Fibroblast of lung (primary cell): ENCODE measurements around the gene CHP2. TPM values are rescaled to one million over a fixed set of nuclear protein-coding genes. Genes with fewer than 3 reads are reported as not detected.

ENCODE experiments used
- DNase-seq, 2 donors: peaks; one replicate each; pipeline versions ENCODE4 v3.0.0 to v3.0.0-alpha.2; 2010; ENCODE audit warnings: low read depth in 2 of 2
- H2AFZ ChIP-seq: 2 replicates; pipeline ENCODE4 v1.5.1; 2012; ENCODE audit warnings: low read length, control low read depth, inconsistent platforms
- H3K27ac ChIP-seq: 2 replicates; pipeline ENCODE4 v1.5.1; 2011; ENCODE audit warnings: low read length, control low read depth; ENCODE audit not compliant: insufficient read depth
- H3K27me3 ChIP-seq: 2 replicates; pipeline ENCODE4 v1.5.1; 2011; ENCODE audit warnings: mild to moderate bottlenecking, low read length; ENCODE audit not compliant: control insufficient read depth, insufficient read depth
- H3K36me3 ChIP-seq: 2 replicates; pipeline ENCODE4 v1.5.1; 2011; ENCODE audit warnings: low read length; ENCODE audit not compliant: control insufficient read depth, insufficient read depth
- H3K4me1 ChIP-seq: 2 replicates; pipeline ENCODE4 v1.5.1; 2011; ENCODE audit warnings: low read length; ENCODE audit not compliant: control insufficient read depth, insufficient read depth; ENCODE audit errors: extremely low read depth
- H3K4me2 ChIP-seq: 2 replicates; pipeline ENCODE4 v1.5.1; 2011; ENCODE audit warnings: low read length, control low read depth; ENCODE audit not compliant: insufficient read depth; ENCODE audit errors: extremely low read depth
- H3K4me3 ChIP-seq, 4 experiments: fragments of 200-600 bp in 1 of 4; sonication (generic) in 1 of 4; replicated peaks in 1 of 4; 2 replicates each; pipeline ENCODE4 v1.5.1; 2011 to 2016; ENCODE audit warnings: low read length in 4 of 4, low read depth in 3 of 4, mild to moderate bottlenecking in 3 of 4, control low read depth in 2 of 4, inconsistent platforms in 1 of 4, mixed read lengths in 1 of 4; ENCODE audit not compliant: insufficient read depth in 1 of 4; ENCODE audit errors: control extremely low read depth in 1 of 4
- H3K79me2 ChIP-seq: 2 replicates; pipeline ENCODE4 v1.5.1; 2012; ENCODE audit warnings: mild to moderate bottlenecking, low read length, inconsistent platforms; ENCODE audit not compliant: control insufficient read depth, insufficient read depth
- H3K9ac ChIP-seq: 2 replicates; pipeline ENCODE4 v1.5.1; 2011; ENCODE audit warnings: mild to moderate bottlenecking, low read length, control low read depth; ENCODE audit not compliant: insufficient read depth
- H3K9me3 ChIP-seq: 2 replicates; pipeline ENCODE4 v1.5.1; 2012; ENCODE audit warnings: low read depth, low read length; ENCODE audit not compliant: control insufficient read depth, insufficient read depth
- H4K20me1 ChIP-seq: 2 replicates; pipeline ENCODE4 v1.5.1; 2011; ENCODE audit warnings: low read length; ENCODE audit not compliant: control insufficient read depth, insufficient read depth; ENCODE audit errors: extremely low read depth
- EZH2 ChIP-seq: IDR thresholded peaks from 2 replicates; pipeline ENCODE4 v1.5.1; 2012; ENCODE audit warnings: low read length, control low read depth, mild to moderate bottlenecking; ENCODE audit errors: missing control alignments
- polyA plus RNA-seq, 2 donors: library from polyadenylated mRNA; depleted of rRNA in 1 of 2; stranded (reverse) in 1 of 2; unstranded in 1 of 2; fragments of >200 nt; gene quantifications; 2 replicates each; pipeline ENCODE4 v1.2.1, GENCODE V29; 2011 to 2012; ENCODE audit warnings: missing spikeins in 1 of 2
- total RNA-seq: library from RNA; depleted of rRNA; stranded (reverse); fragments of >200 nt; gene quantifications from 2 replicates; pipeline ENCODE4 v1.2.1, GENCODE V29; 2014
- TF ChIP-seq, protein P1 (sequence below), 2 donors: IDR thresholded peaks in 1 of 2; conservative IDR thresholded peaks in 1 of 2; 1 replicate in 1 of 2; 2 replicates in 1 of 2; pipeline ENCODE4 v1.5.1; 2011 to 2012; ENCODE audit warnings: low read length in 2 of 2, control low read depth in 1 of 2, inconsistent platforms in 1 of 2, low read depth in 1 of 2, mild to moderate bottlenecking in 1 of 2

The CHP2 gene
- total and polyA plus RNA-seq, 2 donors (not counting 1 experiment from before 2014, with no cell fraction given): not detected

DNA sequence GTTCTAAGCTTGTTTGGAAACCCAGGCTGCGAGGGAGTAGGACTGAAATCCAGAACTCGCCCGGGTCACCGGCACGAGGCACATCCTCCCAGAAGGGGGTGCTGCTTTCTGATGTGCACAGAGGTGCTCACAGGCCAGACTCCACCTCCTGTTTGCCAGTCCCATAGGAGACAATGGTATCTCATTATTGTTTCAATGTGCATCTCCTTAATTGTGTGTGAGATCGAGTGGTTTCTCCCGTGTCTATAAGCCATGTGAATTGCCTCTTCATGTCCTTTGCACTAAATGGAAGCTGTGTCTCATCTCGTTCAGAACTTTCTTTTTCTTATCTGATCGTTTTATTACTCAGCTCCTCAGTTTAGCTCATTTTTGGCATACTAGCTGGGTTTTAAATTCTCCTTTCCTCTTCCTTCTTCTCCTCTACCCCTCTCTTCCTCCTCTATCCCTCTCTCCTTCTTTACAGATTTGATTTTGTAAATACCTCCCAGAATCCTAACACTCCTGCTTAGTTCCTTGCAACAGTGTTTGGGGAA is 48.8 kb downstream of the CHP2 start:
- H3K27ac ChIP-seq: no peak overlapping the region
- no peak for TF ChIP-seq EZH2
- TF ChIP-seq, protein P1, sequence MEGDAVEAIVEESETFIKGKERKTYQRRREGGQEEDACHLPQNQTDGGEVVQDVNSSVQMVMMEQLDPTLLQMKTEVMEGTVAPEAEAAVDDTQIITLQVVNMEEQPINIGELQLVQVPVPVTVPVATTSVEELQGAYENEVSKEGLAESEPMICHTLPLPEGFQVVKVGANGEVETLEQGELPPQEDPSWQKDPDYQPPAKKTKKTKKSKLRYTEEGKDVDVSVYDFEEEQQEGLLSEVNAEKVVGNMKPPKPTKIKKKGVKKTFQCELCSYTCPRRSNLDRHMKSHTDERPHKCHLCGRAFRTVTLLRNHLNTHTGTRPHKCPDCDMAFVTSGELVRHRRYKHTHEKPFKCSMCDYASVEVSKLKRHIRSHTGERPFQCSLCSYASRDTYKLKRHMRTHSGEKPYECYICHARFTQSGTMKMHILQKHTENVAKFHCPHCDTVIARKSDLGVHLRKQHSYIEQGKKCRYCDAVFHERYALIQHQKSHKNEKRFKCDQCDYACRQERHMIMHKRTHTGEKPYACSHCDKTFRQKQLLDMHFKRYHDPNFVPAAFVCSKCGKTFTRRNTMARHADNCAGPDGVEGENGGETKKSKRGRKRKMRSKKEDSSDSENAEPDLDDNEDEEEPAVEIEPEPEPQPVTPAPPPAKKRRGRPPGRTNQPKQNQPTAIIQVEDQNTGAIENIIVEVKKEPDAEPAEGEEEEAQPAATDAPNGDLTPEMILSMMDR (conservative IDR thresholded peaks at IDR 0.05 in 1 of 2, IDR thresholded peaks at IDR 0.05 in 1 of 2; ENCODE audit: low read depth in 1 of 2, low read length in 2 of 2): peak; percentile 36 to 63
- H4K20me1 ChIP-seq: no peaks in the 10 kb centered on the region
- peak overlapping the region; percentile 59 for H3K4me2 ChIP-seq
- no peaks in the 10 kb centered on the region for H3K79me2 ChIP-seq
- peak overlapping the region in 2 of 4 experiments; percentile 25 to 34 for H3K4me3 ChIP-seq
- no peaks in the 10 kb centered on the region for H3K9me3 ChIP-seq
- DNase-seq: peak; percentile 6 to 16
- no peak overlapping the region for H3K9ac ChIP-seq
- H3K36me3 ChIP-seq: no peaks in the 10 kb centered on the region
- H3K27me3 ChIP-seq: no peaks in the 10 kb centered on the region
- H3K4me1 ChIP-seq: no peaks in the 10 kb centered on the region
- peak overlapping the region; percentile 67 for H2AFZ ChIP-seq

GRCh38 chr16:23807028-23807427 is 52.2 kb downstream of the CHP2 start:
- Histone ChIP-seq H3K9me3 (no peaks in the 10 kb centered on the region), H2AFZ (no peak overlapping the region), H4K20me1 (no peaks in the 10 kb centered on the region), H3K4me1 (no peaks in the 10 kb centered on the region), H3K27ac (no peak overlapping the region), H3K36me3 (no peaks in the 10 kb centered on the region), H3K27me3 (no peaks in the 10 kb centered on the region), H3K79me2 (no peaks in the 10 kb centered on the region), H3K9ac (no peak overlapping the region), H3K4me2 (no peak overlapping the region), H3K4me3 (no peak overlapping the region)
- DNase-seq: no peak
- TF ChIP-seq EZH2: no peak
- TF ChIP-seq, protein P1 (conservative IDR thresholded peaks at IDR 0.05 in 1 of 2, IDR thresholded peaks at IDR 0.05 in 1 of 2; ENCODE audit: low read depth in 1 of 2, low read length in 2 of 2): no peak

Other genes starting within 250 kb of the CHP2 start
- gene GGA2, start 244.5 kb upstream of the CHP2 start, total RNA-seq: 19.5 and 22.9 TPM in 2 replicates
- 29.6 and 34.7 TPM in 2 replicates for gene GGA2, start 244.5 kb upstream of the CHP2 start, polyA plus RNA-seq
- gene EARS2, start 197.7 kb upstream of the CHP2 start, total RNA-seq: 28.2 and 40.3 TPM in 2 replicates
- 27.3 and 31.7 TPM in 2 replicates for gene EARS2, start 197.7 kb upstream of the CHP2 start, polyA plus RNA-seq
- gene UBFD1, start 197.3 kb upstream of the CHP2 start, total RNA-seq: 68.8 and 101 TPM in 2 replicates
- gene UBFD1, start 197.3 kb upstream of the CHP2 start, polyA plus RNA-seq: 59.6 and 66.6 TPM in 2 replicates
- 76.3 and 98.4 TPM in 2 replicates for gene NDUFAB1, start 158.7 kb upstream of the CHP2 start, total RNA-seq
- gene NDUFAB1, start 158.7 kb upstream of the CHP2 start, polyA plus RNA-seq: 105 and 127 TPM in 2 replicates
- 8.1 and 9.2 TPM in 2 replicates for gene PALB2, start 113.7 kb upstream of the CHP2 start, total RNA-seq
- 7.7 and 7.9 TPM in 2 replicates for gene PALB2, start 113.7 kb upstream of the CHP2 start, polyA plus RNA-seq
- 28.8 and 39.6 TPM in 2 replicates for gene DCTN5, start 113.6 kb upstream of the CHP2 start, total RNA-seq
- 96.7 and 118 TPM in 2 replicates for gene DCTN5, start 113.6 kb upstream of the CHP2 start, polyA plus RNA-seq
- 0.77 and 6.3 TPM in 2 replicates for gene PLK1, start 76.1 kb upstream of the CHP2 start, total RNA-seq
- gene PLK1, start 76.1 kb upstream of the CHP2 start, polyA plus RNA-seq: 16.2 and 84.4 TPM in 2 replicates
- under 0.01 and 0.83 TPM in 2 replicates for gene ERN2, start 41.8 kb upstream of the CHP2 start, total RNA-seq
- gene ERN2, start 41.8 kb upstream of the CHP2 start, polyA plus RNA-seq: 0.07 TPM in 1 of 2 replicates, not detected in the other
- gene PRKCB, start 81.0 kb downstream of the CHP2 start, total RNA-seq: under 0.01 TPM in 1 of 2 replicates, not detected in the other
- 0.01 and 0.03 TPM in 2 replicates for gene PRKCB, start 81.0 kb downstream of the CHP2 start, polyA plus RNA-seq